Liver (tissue), 9 donors: Measurements from ENCODE around the gene ANO7. TPM values are rescaled to one million over a fixed set of nuclear protein-coding genes. Genes with fewer than 3 reads are reported as not detected.
A peak's percentile ranks its signal among the peaks of the same experiment; 100 is the strongest.

Experiments used
- DNase-seq: peaks from one replicate; pipeline ENCODE4 v3.0.0-alpha.2; 2017; ENCODE audit warnings: low spot score
- H3K27ac ChIP-seq, 2 donors: one replicate each; pipeline ENCODE4 v1.7.0; 2013; ENCODE audit warnings: inconsistent platforms in 2 of 2, low read length in 2 of 2, control low read depth in 1 of 2, low read depth in 1 of 2, mild to moderate bottlenecking in 1 of 2
- H3K27me3 ChIP-seq, 4 donors: one replicate each; pipeline versions ENCODE4 v1.6.1 to v1.7.0; 2013; ENCODE audit warnings: low read length in 3 of 4, inconsistent platforms in 1 of 4, mild to moderate bottlenecking in 1 of 4, moderate library complexity in 1 of 4; ENCODE audit not compliant: control insufficient read depth in 4 of 4, insufficient read depth in 4 of 4
- H3K36me3 ChIP-seq, 4 donors: one replicate each; pipeline versions ENCODE4 v1.6.1 to v1.7.0; 2013; ENCODE audit warnings: low read length in 3 of 4, mild to moderate bottlenecking in 3 of 4, low read depth in 1 of 4, moderate library complexity in 1 of 4; ENCODE audit not compliant: control insufficient read depth in 4 of 4, insufficient read depth in 3 of 4
- H3K4me1 ChIP-seq, 4 donors: one replicate each; pipeline versions ENCODE4 v1.6.1 to v1.7.0; 2013; ENCODE audit warnings: low read length in 3 of 4, mild to moderate bottlenecking in 3 of 4, moderate library complexity in 1 of 4; ENCODE audit not compliant: control insufficient read depth in 4 of 4, insufficient read depth in 4 of 4
- H3K4me3 ChIP-seq, 3 donors: one replicate each; pipeline versions ENCODE4 v1.6.1 to v1.7.0; 2013; ENCODE audit warnings: low read length in 3 of 3, control low read depth in 1 of 3, low read depth in 1 of 3, mild to moderate bottlenecking in 1 of 3
- H3K9ac ChIP-seq, 2 donors: one replicate each; pipeline ENCODE4 v1.7.0; 2013; ENCODE audit warnings: low read length in 2 of 2, mild to moderate bottlenecking in 2 of 2, moderate library complexity in 2 of 2, control low read depth in 1 of 2, low read depth in 1 of 2
- H3K9me3 ChIP-seq, 4 donors: one replicate each; pipeline versions ENCODE4 v1.6.1 to v1.7.0; 2013; ENCODE audit warnings: low read length in 3 of 4; ENCODE audit not compliant: control insufficient read depth in 4 of 4
- ATF3 ChIP-seq: IDR thresholded peaks from 2 replicates; pipeline ENCODE4 v1.6.1; 2016; ENCODE audit warnings: antibody characterized with exemption
- CTCF ChIP-seq: fragments of 150-350 bp; IDR thresholded peaks from 2 replicates; pipeline ENCODE4 v1.5.1; 2017; ENCODE audit warnings: improper control_type of control experiment, low read depth, low read length; ENCODE audit not compliant: missing input control
- EGR1 ChIP-seq, 2 donors: IDR thresholded peaks; 2 replicates each; pipeline ENCODE4 v1.6.1; 2016 to 2018; ENCODE audit warnings: antibody characterized with exemption in 2 of 2, low read depth in 2 of 2
- FOXA1 ChIP-seq: IDR thresholded peaks from 2 replicates; pipeline ENCODE4 v1.6.1; 2016; ENCODE audit warnings: antibody characterized with exemption
- FOXA2 ChIP-seq: IDR thresholded peaks from 2 replicates; pipeline ENCODE4 v1.6.1; 2016; ENCODE audit warnings: antibody characterized with exemption
- GABPA ChIP-seq, 2 donors: IDR thresholded peaks in 1 of 2; conservative IDR thresholded peaks in 1 of 2; 2 replicates each; pipeline ENCODE4 v1.6.1; 2016; ENCODE audit warnings: antibody characterized with exemption in 2 of 2, mild to moderate bottlenecking in 1 of 2, moderate library complexity in 1 of 2
- HNF4A ChIP-seq, 2 donors: conservative IDR thresholded peaks; 2 replicates each; pipeline ENCODE4 v1.6.1; 2016; ENCODE audit warnings: antibody characterized with exemption in 2 of 2, mild to moderate bottlenecking in 2 of 2
- HNF4G ChIP-seq: IDR thresholded peaks from 2 replicates; pipeline ENCODE4 v1.6.1; 2016; ENCODE audit warnings: antibody characterized with exemption
- JUND ChIP-seq, 2 donors: IDR thresholded peaks; 2 replicates each; pipeline ENCODE4 v1.6.1; 2016; ENCODE audit warnings: antibody characterized with exemption in 2 of 2
- MAX ChIP-seq: IDR thresholded peaks from 2 replicates; pipeline ENCODE4 v1.6.1; 2016; ENCODE audit warnings: antibody characterized with exemption
- NR2F2 ChIP-seq: IDR thresholded peaks from 2 replicates; pipeline ENCODE4 v1.6.1; 2016; ENCODE audit warnings: antibody characterized with exemption
- RAD21 ChIP-seq, 2 donors: IDR thresholded peaks; 2 replicates each; pipeline ENCODE4 v1.6.1; 2016; ENCODE audit warnings: antibody characterized with exemption in 2 of 2, mild to moderate bottlenecking in 2 of 2
- RXRA ChIP-seq, 2 donors: IDR thresholded peaks; 2 replicates each; pipeline ENCODE4 v1.6.1; 2017 to 2018; ENCODE audit warnings: antibody characterized with exemption in 2 of 2, mild to moderate bottlenecking in 1 of 2
- SP1 ChIP-seq: IDR thresholded peaks from 2 replicates; pipeline ENCODE4 v1.6.1; 2018; ENCODE audit warnings: antibody characterized with exemption, mild to moderate bottlenecking
- TAF1 ChIP-seq: conservative IDR thresholded peaks from 2 replicates; pipeline ENCODE4 v1.6.1; 2016; ENCODE audit warnings: antibody characterized with exemption, mild to moderate bottlenecking
- YY1 ChIP-seq: IDR thresholded peaks from 2 replicates; pipeline ENCODE4 v1.6.1; 2016; ENCODE audit warnings: antibody characterized with exemption, mild to moderate bottlenecking
- ZBTB33 ChIP-seq: IDR thresholded peaks from 2 replicates; pipeline ENCODE4 v1.6.1; 2016; ENCODE audit warnings: antibody characterized with exemption
- WGBS: extraction: QIAGEN DNeasy Blood & Tissue Kit; methylation state at CpG from one replicate; pipeline ENCODE4 v1.1.7; 2013; 5-methylcytosine and 5-hydroxymethylcytosine counted together
- polyA plus RNA-seq, 2 donors: library from polyadenylated mRNA; stranded (reverse) in 1 of 2; unstranded in 1 of 2; fragments of 200-250 nt in 1 of 2; fragments of >200 nt in 1 of 2; fragmentation: Nextera tagmentation in 1 of 2; extraction: Ambion mirVana in 1 of 2; gene quantifications; one replicate each; pipeline versions ENCODE4 v1.2.1 to v1.2.3, GENCODE V29; 2013 to 2015
- total RNA-seq, 2 donors: library from RNA; depleted of rRNA; stranded (reverse); fragments of >200 nt; gene quantifications; one replicate each; pipeline ENCODE4 v1.2.3, GENCODE V29; 2014
- TF ChIP-seq, protein P1 (sequence below): IDR thresholded peaks from 2 replicates; pipeline ENCODE4 v1.6.1; 2016; ENCODE audit warnings: antibody characterized with exemption, mild to moderate bottlenecking
- donor health status: healthy.
- donor health status: healthy.
- donor health status: healthy.
- donor health status: healthy.
- donor health status: healthy.

The ANO7 gene
- total and polyA plus RNA-seq, 4 donors = 0.25 to 0.70 (median 0.45) TPM

DNA sequence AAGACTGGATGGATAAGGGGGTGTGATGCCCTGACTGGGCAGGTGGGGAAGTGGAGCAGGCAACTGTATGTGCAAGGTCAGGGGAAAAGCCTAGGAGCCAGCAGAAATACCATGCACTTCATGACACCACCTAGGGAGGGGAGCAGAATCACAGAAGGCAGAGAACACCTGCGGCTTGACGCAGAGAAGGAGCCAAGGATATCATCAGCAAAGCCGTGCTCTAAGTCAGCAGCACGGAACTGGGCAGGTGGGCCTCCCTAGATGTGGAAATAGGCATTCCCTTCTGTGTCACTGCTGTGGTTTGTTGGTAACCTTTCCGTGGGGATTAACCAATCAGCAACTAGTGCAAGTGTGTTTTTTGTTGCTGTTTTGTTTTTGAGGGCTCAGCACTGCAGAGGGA lies 85.7 kb downstream of the ANO7 start:
- peaks cover 6 to 42% (median 33%) of the 10 kb centered on the region in 4 donors for H3K4me1 ChIP-seq
- TF ChIP-seq, protein P1, sequence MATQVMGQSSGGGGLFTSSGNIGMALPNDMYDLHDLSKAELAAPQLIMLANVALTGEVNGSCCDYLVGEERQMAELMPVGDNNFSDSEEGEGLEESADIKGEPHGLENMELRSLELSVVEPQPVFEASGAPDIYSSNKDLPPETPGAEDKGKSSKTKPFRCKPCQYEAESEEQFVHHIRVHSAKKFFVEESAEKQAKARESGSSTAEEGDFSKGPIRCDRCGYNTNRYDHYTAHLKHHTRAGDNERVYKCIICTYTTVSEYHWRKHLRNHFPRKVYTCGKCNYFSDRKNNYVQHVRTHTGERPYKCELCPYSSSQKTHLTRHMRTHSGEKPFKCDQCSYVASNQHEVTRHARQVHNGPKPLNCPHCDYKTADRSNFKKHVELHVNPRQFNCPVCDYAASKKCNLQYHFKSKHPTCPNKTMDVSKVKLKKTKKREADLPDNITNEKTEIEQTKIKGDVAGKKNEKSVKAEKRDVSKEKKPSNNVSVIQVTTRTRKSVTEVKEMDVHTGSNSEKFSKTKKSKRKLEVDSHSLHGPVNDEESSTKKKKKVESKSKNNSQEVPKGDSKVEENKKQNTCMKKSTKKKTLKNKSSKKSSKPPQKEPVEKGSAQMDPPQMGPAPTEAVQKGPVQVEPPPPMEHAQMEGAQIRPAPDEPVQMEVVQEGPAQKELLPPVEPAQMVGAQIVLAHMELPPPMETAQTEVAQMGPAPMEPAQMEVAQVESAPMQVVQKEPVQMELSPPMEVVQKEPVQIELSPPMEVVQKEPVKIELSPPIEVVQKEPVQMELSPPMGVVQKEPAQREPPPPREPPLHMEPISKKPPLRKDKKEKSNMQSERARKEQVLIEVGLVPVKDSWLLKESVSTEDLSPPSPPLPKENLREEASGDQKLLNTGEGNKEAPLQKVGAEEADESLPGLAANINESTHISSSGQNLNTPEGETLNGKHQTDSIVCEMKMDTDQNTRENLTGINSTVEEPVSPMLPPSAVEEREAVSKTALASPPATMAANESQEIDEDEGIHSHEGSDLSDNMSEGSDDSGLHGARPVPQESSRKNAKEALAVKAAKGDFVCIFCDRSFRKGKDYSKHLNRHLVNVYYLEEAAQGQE = no peak
- TF ChIP-seq SP1 = no peak
- TF ChIP-seq RAD21 (IDR thresholded peaks at IDR 0.05) = no peak
- no peak for TF ChIP-seq TAF1
- TF ChIP-seq EGR1 (IDR thresholded peaks at IDR 0.05; ENCODE audit: low read depth in 2 of 2) = no peak
- TF ChIP-seq FOXA1 = no peak
- TF ChIP-seq YY1 = no peak
- no peak for TF ChIP-seq GABPA (IDR thresholded peaks at IDR 0.05 in 1 of 2, conservative IDR thresholded peaks at IDR 0.05 in 1 of 2)
- no peak for TF ChIP-seq NR2F2
- TF ChIP-seq HNF4A (conservative IDR thresholded peaks at IDR 0.05) = no peak
- no peak for TF ChIP-seq MAX
- no peak for TF ChIP-seq JUND (IDR thresholded peaks at IDR 0.05)
- no peak for TF ChIP-seq CTCF
- TF ChIP-seq ZBTB33 = no peak
- no peak for TF ChIP-seq FOXA2
- TF ChIP-seq HNF4G = no peak
- TF ChIP-seq ATF3 = no peak
- TF ChIP-seq RXRA (IDR thresholded peaks at IDR 0.05) = no peak
- H3K27me3 ChIP-seq = no peaks in the 10 kb centered on the region
- peak overlapping the region in 1 of 2 donors; percentile 4 for H3K27ac ChIP-seq
- no peak for DNase-seq
- H3K9me3 ChIP-seq = no peaks in the 10 kb centered on the region
- no peaks in the 10 kb centered on the region for H3K36me3 ChIP-seq
- no peak overlapping the region for H3K4me3 ChIP-seq
- no peak overlapping the region for H3K9ac ChIP-seq
- 77% methylated on average over 5 of the region's 5 CpGs for WGBS

Other genes with a start within 250 kb of the ANO7 start
- gene SNED1, start 190.1 kb upstream of the ANO7 start, total RNA-seq = 10 to 100 TPM in 1 of 2 donors, under 1 TPM in 1; 0.65 to 18.1 TPM
- gene SNED1, start 190.1 kb upstream of the ANO7 start, polyA plus RNA-seq = 1 to 10 TPM; 2.6 to 3.0 TPM
- gene MTERF4, start 86.4 kb upstream of the ANO7 start, total RNA-seq = 10 to 100 TPM; 20.6 to 36.7 TPM
- gene MTERF4, start 86.4 kb upstream of the ANO7 start, polyA plus RNA-seq = 10 to 100 TPM; 13.3 to 20.0 TPM
- 1 to 10 TPM; 3.9 to 8.8 TPM for gene PASK, start 39.2 kb upstream of the ANO7 start, total RNA-seq
- 1 to 10 TPM in 1 of 2 donors, under 1 TPM in 1; 0.96 to 1.8 TPM for gene PASK, start 39.2 kb upstream of the ANO7 start, polyA plus RNA-seq
- gene PPP1R7, start 38.2 kb upstream of the ANO7 start, total RNA-seq = 10 to 100 TPM; 18.0 to 30.0 TPM
- gene PPP1R7, start 38.2 kb upstream of the ANO7 start, polyA plus RNA-seq = 10 to 100 TPM; 28.0 to 45.8 TPM
- 100 to 1,000 TPM; 259 to 580 TPM for gene HDLBP, start 127.0 kb downstream of the ANO7 start, total RNA-seq
- 100 to 1,000 TPM; 219 to 257 TPM for gene HDLBP, start 127.0 kb downstream of the ANO7 start, polyA plus RNA-seq
- gene SEPTIN2, start 127.2 kb downstream of the ANO7 start, total RNA-seq = 100 to 1,000 TPM; 119 to 147 TPM
- gene SEPTIN2, start 127.2 kb downstream of the ANO7 start, polyA plus RNA-seq = 10 to 100 TPM; 63.7 to 75.1 TPM
- gene FARP2, start 167.6 kb downstream of the ANO7 start, total RNA-seq = 10 to 100 TPM; 17.8 to 30.9 TPM
- gene FARP2, start 167.6 kb downstream of the ANO7 start, polyA plus RNA-seq = 10 to 100 TPM in 1 of 2 donors, 1 to 10 TPM in 1; 5.8 to 10.7 TPM